Neural cell (in vitro differentiated cells): ENCODE measurements around the gene MOB3B.

Source experiments
- EP300 ChIP-seq: fragments of 450-650 bp; conservative IDR thresholded peaks from 2 replicates; pipeline ENCODE4 v1.6.1; 2014; ENCODE audit warnings: antibody characterized with exemption, mild to moderate bottlenecking, moderate library complexity; ENCODE audit not compliant: poor library complexity, severe bottlenecking
- EZH2 ChIP-seq: fragments of 200-600, 300-800 bp; shearing (Covaris generic), sonication (generic); IDR thresholded peaks from 2 replicates; pipeline ENCODE4 v1.6.1; 2014; ENCODE audit warnings: antibody characterized with exemption, low read length, borderline replicate concordance, mild to moderate bottlenecking; ENCODE audit not compliant: insufficient read depth, poor library complexity, severe bottlenecking
- MXI1 ChIP-seq: fragments of 450-650 bp; conservative IDR thresholded peaks from 2 replicates; pipeline ENCODE4 v1.6.1; 2014; ENCODE audit warnings: antibody characterized with exemption, mild to moderate bottlenecking; ENCODE audit not compliant: poor library complexity, severe bottlenecking
- POLR2AphosphoS5 ChIP-seq: IDR thresholded peaks from 2 replicates; pipeline ENCODE4 v1.6.1; 2012
- RAD21 ChIP-seq: fragments of 450-650 bp; conservative IDR thresholded peaks from 2 replicates; pipeline ENCODE4 v1.6.1; 2014; ENCODE audit warnings: antibody characterized with exemption, mild to moderate bottlenecking, moderate library complexity
- TAF1 ChIP-seq: IDR thresholded peaks from 2 replicates; pipeline ENCODE4 v1.6.1; 2012; ENCODE audit warnings: low read depth
- TF ChIP-seq, protein P1 (sequence below): fragments of 450-650 bp; IDR thresholded peaks from 2 replicates; pipeline ENCODE4 v1.5.1; 2014; ENCODE audit warnings: antibody characterized with exemption, mild to moderate bottlenecking, moderate library complexity; ENCODE audit not compliant: poor library complexity, severe bottlenecking
- TF ChIP-seq, protein P2 (sequence below): IDR thresholded peaks from 2 replicates; pipeline ENCODE4 v1.6.1; 2012; ENCODE audit warnings: borderline replicate concordance

DNA sequence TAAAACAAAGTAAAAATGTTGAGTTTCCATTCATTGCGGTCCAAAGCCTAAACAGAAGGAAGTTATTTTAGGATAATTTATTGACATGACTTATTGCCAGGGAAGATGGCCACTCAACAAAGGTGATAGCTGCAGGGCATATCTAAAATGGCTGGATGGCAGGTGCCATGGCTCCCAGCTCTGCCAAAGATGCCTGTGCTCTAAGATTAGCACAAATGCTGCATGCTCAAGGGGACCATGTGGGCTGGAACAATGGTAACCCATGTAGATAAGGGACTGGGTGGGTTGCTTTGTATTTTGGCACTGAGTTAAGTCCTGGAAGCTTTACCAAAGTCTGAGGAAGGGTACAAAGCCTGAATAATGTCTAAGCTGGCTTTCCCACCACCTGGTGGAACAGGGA, 101.1 kb downstream of the MOB3B start:
- TF ChIP-seq, protein P1, sequence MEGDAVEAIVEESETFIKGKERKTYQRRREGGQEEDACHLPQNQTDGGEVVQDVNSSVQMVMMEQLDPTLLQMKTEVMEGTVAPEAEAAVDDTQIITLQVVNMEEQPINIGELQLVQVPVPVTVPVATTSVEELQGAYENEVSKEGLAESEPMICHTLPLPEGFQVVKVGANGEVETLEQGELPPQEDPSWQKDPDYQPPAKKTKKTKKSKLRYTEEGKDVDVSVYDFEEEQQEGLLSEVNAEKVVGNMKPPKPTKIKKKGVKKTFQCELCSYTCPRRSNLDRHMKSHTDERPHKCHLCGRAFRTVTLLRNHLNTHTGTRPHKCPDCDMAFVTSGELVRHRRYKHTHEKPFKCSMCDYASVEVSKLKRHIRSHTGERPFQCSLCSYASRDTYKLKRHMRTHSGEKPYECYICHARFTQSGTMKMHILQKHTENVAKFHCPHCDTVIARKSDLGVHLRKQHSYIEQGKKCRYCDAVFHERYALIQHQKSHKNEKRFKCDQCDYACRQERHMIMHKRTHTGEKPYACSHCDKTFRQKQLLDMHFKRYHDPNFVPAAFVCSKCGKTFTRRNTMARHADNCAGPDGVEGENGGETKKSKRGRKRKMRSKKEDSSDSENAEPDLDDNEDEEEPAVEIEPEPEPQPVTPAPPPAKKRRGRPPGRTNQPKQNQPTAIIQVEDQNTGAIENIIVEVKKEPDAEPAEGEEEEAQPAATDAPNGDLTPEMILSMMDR: no peak
- TF ChIP-seq TAF1 (no peak), EP300 (no peak), POLR2AphosphoS5 (no peak), RAD21 (no peak), EZH2 (no peak), MXI1 (no peak)
- TF ChIP-seq, protein P2, sequence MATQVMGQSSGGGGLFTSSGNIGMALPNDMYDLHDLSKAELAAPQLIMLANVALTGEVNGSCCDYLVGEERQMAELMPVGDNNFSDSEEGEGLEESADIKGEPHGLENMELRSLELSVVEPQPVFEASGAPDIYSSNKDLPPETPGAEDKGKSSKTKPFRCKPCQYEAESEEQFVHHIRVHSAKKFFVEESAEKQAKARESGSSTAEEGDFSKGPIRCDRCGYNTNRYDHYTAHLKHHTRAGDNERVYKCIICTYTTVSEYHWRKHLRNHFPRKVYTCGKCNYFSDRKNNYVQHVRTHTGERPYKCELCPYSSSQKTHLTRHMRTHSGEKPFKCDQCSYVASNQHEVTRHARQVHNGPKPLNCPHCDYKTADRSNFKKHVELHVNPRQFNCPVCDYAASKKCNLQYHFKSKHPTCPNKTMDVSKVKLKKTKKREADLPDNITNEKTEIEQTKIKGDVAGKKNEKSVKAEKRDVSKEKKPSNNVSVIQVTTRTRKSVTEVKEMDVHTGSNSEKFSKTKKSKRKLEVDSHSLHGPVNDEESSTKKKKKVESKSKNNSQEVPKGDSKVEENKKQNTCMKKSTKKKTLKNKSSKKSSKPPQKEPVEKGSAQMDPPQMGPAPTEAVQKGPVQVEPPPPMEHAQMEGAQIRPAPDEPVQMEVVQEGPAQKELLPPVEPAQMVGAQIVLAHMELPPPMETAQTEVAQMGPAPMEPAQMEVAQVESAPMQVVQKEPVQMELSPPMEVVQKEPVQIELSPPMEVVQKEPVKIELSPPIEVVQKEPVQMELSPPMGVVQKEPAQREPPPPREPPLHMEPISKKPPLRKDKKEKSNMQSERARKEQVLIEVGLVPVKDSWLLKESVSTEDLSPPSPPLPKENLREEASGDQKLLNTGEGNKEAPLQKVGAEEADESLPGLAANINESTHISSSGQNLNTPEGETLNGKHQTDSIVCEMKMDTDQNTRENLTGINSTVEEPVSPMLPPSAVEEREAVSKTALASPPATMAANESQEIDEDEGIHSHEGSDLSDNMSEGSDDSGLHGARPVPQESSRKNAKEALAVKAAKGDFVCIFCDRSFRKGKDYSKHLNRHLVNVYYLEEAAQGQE: no peak
